Fibroblast of mammary gland (primary cell): Measurements from ENCODE around the gene MPIG6B.

Experiments used
- DNase-seq: peaks from one replicate; pipeline ENCODE4 v3.0.0-alpha.2; 2010; ENCODE audit warnings: low read depth
- H3K4me3 ChIP-seq: 2 replicates; pipeline ENCODE4 v1.5.1; 2011; ENCODE audit warnings: low read depth, mild to moderate bottlenecking, low read length, moderate library complexity; ENCODE audit not compliant: control insufficient read depth
- CTCF ChIP-seq: conservative IDR thresholded peaks from 2 replicates; pipeline ENCODE4 v1.5.1; 2011; ENCODE audit warnings: low read depth, low read length, inconsistent platforms; ENCODE audit not compliant: control insufficient read depth, insufficient read depth

The MPIG6B gene

GRCh38 chr6:31721351-31722020 lies 1.7 kb upstream of the MPIG6B start, which contains the start of gene LY6G6C:
Gene LY6G6C (minus strand): TSS chr6:31721746. CDS start chr6:31721679, 67 bp downstream.
- H3K4me3 ChIP-seq, result no peak within 1 kb of the TSS
- no peak for TF ChIP-seq CTCF
- no peak for DNase-seq

GRCh38 chr6:31722173-31722572 lies 1.0 kb upstream of the MPIG6B start:
- no peak for DNase-seq
- no peak overlapping the region for H3K4me3 ChIP-seq
- no peak for TF ChIP-seq CTCF

GRCh38 chr6:31723980-31724691 lies 963 bp downstream of the MPIG6B start:
- H3K4me3 ChIP-seq, result no peak overlapping the region
- no peak for TF ChIP-seq CTCF
- DNase-seq, result no peak

- no peak overlapping the region for H3K4me3 ChIP-seq
- no peak for TF ChIP-seq CTCF
- DNase-seq, result no peak
Measured at GRCh38 chr6:31725502-31726350, 2.6 kb downstream of the MPIG6B start.

GRCh38 chr6:31727034-31727716 lies 4.0 kb downstream of the MPIG6B start:
- no peak for TF ChIP-seq CTCF
- H3K4me3 ChIP-seq, result no peak overlapping the region
- no peak for DNase-seq
